Astrocyte of the cerebellum (primary cell): ENCODE measurements around the gene CACNA1B.

Experiments used
- DNase-seq: peaks from one replicate; pipeline ENCODE4 v3.0.0-alpha.2; 2011; ENCODE audit warnings: low read depth
- H3K4me3 ChIP-seq: 2 replicates; pipeline ENCODE4 v1.5.1; 2011; ENCODE audit warnings: mild to moderate bottlenecking, low read depth, low read length, moderate library complexity
- in situ Hi-C: cut with HindIII; loops from 2 replicates; pipeline ENCODE4 v1.10.0; 2017; ENCODE audit warnings: low sequenced_read_pairs
- TF ChIP-seq, protein P1 (sequence below): IDR thresholded peaks from 2 replicates; pipeline ENCODE4 v1.5.1; 2012; ENCODE audit warnings: low read length, low read depth, moderate library complexity, mild to moderate bottlenecking; ENCODE audit errors: missing control alignments

CACNA1B gene

DNA sequence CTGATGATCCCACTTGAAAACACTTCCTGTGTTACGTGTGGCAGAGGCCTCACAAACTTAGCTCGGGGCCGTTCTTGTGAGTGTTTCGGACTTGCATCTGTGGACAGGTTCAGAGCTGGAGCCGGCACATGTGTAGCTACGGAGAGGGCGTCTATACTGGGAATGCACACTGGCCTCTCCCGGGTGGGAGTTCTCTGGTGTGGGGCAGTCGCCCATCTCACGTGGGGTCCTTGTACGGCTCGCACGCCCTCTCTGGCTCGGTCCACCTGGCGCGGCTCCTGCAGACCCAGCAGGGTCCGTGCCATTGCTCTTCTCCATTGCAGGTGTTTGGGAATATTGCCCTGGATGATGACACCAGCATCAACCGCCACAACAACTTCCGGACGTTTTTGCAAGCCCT, 197.9 kb downstream of the CACNA1B start:
- H3K4me3 ChIP-seq, result no peak overlapping the region
- TF ChIP-seq, protein P1, sequence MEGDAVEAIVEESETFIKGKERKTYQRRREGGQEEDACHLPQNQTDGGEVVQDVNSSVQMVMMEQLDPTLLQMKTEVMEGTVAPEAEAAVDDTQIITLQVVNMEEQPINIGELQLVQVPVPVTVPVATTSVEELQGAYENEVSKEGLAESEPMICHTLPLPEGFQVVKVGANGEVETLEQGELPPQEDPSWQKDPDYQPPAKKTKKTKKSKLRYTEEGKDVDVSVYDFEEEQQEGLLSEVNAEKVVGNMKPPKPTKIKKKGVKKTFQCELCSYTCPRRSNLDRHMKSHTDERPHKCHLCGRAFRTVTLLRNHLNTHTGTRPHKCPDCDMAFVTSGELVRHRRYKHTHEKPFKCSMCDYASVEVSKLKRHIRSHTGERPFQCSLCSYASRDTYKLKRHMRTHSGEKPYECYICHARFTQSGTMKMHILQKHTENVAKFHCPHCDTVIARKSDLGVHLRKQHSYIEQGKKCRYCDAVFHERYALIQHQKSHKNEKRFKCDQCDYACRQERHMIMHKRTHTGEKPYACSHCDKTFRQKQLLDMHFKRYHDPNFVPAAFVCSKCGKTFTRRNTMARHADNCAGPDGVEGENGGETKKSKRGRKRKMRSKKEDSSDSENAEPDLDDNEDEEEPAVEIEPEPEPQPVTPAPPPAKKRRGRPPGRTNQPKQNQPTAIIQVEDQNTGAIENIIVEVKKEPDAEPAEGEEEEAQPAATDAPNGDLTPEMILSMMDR, result no peak
- DNase-seq, result no peak
- in situ Hi-C loops, result no loop called here

DNA sequence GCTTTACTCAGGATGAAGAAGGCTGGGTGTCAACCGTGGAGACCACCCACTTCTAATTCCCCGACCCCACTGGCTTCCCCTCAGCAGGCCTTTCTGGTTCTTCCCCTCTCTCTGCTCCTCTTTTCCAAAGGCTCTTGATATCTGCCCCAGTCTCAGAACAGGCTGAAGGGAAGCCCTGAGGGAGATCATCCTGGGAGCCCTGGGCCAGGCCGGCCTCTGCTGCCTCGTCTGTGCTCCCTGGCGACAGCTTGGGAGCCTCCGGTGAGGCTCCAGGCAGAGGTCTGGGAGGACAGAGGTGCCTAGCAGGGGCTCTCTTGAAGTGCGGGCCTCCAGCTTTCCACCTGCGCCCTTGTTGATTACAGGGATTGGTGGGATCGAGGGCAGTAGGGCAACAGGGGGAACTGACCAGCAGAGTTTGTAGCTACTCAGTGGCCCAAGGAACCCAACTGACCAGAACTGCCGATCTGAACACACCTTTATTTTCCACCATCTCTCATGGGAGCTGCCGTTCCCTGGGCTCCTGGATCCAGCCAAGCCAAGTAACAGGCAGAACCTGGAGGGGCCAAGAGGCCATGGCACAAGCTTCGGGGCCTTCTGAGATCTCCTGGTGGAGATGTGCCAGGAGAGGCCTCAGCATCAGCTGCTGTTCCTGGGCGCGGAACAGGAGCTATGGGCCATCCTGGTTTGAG, 198.5 kb downstream of the CACNA1B start:
- no peak overlapping the region for H3K4me3 ChIP-seq
- in situ Hi-C loops, result no loop called here
- TF ChIP-seq, protein P1, result no peak
- DNase-seq, result no peak

DNA sequence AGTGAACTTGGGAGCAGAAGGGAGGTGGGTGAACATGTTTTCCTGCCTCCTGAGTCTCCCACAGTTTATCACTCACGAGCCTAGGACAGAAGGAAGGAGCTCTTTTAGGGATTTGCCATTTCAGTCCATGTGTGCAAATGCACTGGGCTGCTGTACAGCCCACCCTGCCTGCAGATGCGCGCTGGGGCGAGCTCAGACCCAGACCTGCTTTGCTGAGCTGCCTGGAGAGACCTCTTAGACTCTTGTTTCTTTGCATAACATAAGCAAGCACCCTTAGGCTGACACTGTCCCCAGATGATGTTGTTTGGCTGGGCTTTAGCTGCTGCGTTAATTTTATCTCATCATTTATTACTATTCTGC, 199.0 kb downstream of the CACNA1B start:
- in situ Hi-C loops, result no loop called here
- no peak overlapping the region for H3K4me3 ChIP-seq
- TF ChIP-seq, protein P1, result no peak
- no peak for DNase-seq

DNA sequence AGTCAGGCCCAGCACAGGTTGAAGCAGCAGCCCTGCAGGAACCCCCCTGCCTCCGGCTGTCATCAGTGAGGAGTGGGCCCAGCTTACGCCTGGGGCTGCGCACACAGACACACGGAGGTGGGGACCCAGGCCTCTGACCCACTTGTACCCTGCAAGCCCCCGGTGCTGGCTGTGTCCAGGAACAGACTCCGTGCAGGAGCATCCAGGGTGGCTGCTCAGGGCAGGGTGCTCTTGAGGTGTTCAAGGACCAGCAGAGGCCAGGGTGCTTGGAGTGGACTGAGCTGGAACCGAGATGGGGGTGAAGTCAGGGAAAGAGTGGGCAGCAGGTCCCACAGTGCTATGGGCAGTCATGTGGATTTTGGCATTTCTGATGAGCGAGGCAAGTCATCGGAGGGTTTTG, 199.5 kb downstream of the CACNA1B start:
- no peak for DNase-seq
- TF ChIP-seq, protein P1, result no peak
- in situ Hi-C loops, result no loop called here
- H3K4me3 ChIP-seq, result no peak overlapping the region

DNA sequence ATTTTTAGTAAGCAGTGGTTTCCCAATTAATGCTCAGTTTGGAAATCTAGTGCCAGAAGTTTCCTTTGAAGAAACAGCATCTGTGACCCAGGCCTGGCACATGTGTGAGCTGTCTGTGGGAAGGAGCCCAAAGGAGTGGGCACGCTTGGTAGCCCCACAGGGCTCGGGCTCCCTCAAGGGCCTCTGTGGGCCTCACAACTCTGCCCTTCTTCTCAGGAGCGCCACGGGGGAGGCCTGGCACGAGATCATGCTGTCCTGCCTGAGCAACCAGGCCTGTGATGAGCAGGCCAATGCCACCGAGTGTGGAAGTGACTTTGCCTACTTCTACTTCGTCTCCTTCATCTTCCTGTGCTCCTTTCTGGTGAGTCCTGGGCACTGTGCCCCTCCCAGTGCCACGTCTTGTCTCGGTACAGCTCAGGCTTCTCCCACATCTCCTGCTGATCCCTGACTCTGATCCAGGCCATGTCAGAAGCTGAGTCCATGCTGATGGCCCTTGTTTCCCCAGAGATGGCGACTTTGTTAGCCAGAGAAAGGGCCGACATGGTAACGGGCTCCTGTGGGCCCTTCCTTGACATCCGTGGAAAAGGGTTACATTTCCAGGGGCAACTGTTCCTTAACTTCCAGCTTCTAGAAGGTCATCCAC, 200.4 kb downstream of the CACNA1B start:
- TF ChIP-seq, protein P1, result no peak
- DNase-seq, result no peak
- in situ Hi-C loops, result no loop called here
- H3K4me3 ChIP-seq, result no peak overlapping the region

DNA sequence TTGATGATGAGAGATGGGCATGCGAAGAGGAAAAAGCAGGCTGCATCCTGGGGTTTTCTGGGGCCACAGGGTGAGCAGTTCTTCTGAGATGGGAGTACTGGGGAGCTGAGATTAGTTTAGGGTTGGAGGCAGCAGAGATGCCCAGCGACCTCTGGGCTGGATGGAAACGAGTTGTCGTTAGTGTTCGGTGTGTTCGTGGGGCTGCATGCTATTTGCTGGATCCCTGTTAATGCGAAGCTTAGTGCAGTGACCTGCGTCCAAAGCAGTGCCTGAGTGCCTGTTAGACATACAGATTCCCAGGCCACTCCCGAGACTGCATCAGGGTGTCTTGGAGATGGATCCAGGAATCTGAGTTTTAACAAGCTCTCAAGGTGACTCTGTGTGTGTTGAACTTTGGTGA, 201.3 kb downstream of the CACNA1B start:
- DNase-seq, result no peak
- TF ChIP-seq, protein P1, result no peak
- H3K4me3 ChIP-seq, result no peak overlapping the region
- in situ Hi-C loops, result no loop called here
